Dendritic cell treated with granulocyte-macrophage colony-stimulating factor and Interleukin-4, amounts not matched to agents 40 ng/mL and 50 ng/mL, for 4 days (primary cell): ENCODE results near the gene SCN1A.
"Not testable (repeated sequence)": the region's sequence is repeated elsewhere in the genome, so short reads cannot be mapped to it uniquely, and the experiment has no call there.

Source experiments
- H3K27ac Mint-ChIP-seq: one replicate; pipeline ENCODE4 v1.8.0; 2022; ENCODE audit warnings: mild to moderate bottlenecking, mixed read lengths
- H3K27me3 Mint-ChIP-seq: one replicate; pipeline ENCODE4 v1.8.0; 2022; ENCODE audit warnings: mild to moderate bottlenecking, mixed read lengths
- H3K36me3 Mint-ChIP-seq: one replicate; pipeline ENCODE4 v1.8.0; 2022; ENCODE audit warnings: low read depth, mixed read lengths
- H3K4me1 Mint-ChIP-seq: one replicate; pipeline ENCODE4 v1.8.0; 2022; ENCODE audit warnings: low read depth, mixed read lengths
- H3K4me3 Mint-ChIP-seq: one replicate; pipeline ENCODE4 v1.8.0; 2022; ENCODE audit warnings: mild to moderate bottlenecking, moderate library complexity, mixed read lengths
- H3K9me3 Mint-ChIP-seq: one replicate; pipeline ENCODE4 v1.8.0; 2022; ENCODE audit warnings: mixed read lengths
- intact Hi-C: fragments of 100-400 bp; cut with micrococcal nuclease; formaldehyde crosslinking; loops from one replicate; pipeline ENCODE4 v1.15.0; 2022

SCN1A gene

GRCh38 chr2:166125557-166125956, 2.3 kb downstream of the SCN1A start:
- H3K27me3 Mint-ChIP-seq, result peaks cover 4% of the 10 kb centered on the region
- H3K9me3 Mint-ChIP-seq, result no peaks in the 10 kb centered on the region
- no peaks in the 10 kb centered on the region for H3K36me3 Mint-ChIP-seq
- intact Hi-C loops, result no loop called here
- H3K4me3 Mint-ChIP-seq, result no peak overlapping the region
- no peaks in the 10 kb centered on the region for H3K4me1 Mint-ChIP-seq
- H3K27ac Mint-ChIP-seq, result no peak overlapping the region

GRCh38 chr2:166118180-166118579, 9.6 kb downstream of the SCN1A start:
- intact Hi-C loops, result no loop called here

GRCh38 chr2:166117491-166117890, 10.3 kb downstream of the SCN1A start:
- no peak overlapping the region for H3K27ac Mint-ChIP-seq
- intact Hi-C loops, result no loop called here
- H3K27me3 Mint-ChIP-seq, result no peaks in the 10 kb centered on the region
- H3K36me3 Mint-ChIP-seq, result no peaks in the 10 kb centered on the region
- H3K9me3 Mint-ChIP-seq, result no peaks in the 10 kb centered on the region
- H3K4me3 Mint-ChIP-seq, result no peak overlapping the region
- no peaks in the 10 kb centered on the region for H3K4me1 Mint-ChIP-seq

More at GRCh38 chr2:166118180-166118579, 9.6 kb downstream of the SCN1A start:
- H3K36me3 Mint-ChIP-seq, result no peaks in the 10 kb centered on the region
- H3K4me3 Mint-ChIP-seq, result no peak overlapping the region
- no peak overlapping the region for H3K27ac Mint-ChIP-seq
- no peaks in the 10 kb centered on the region for H3K4me1 Mint-ChIP-seq
- H3K9me3 Mint-ChIP-seq, result no peaks in the 10 kb centered on the region
- H3K27me3 Mint-ChIP-seq, result no peaks in the 10 kb centered on the region

GRCh38 chr2:166115589-166115988, 12.2 kb downstream of the SCN1A start:
- Mint-ChIP-seq H3K4me1 (no peaks in the 10 kb centered on the region), H3K4me3 (no peak overlapping the region), H3K9me3 (no peaks in the 10 kb centered on the region), H3K27ac (no peak overlapping the region), H3K36me3 (no peaks in the 10 kb centered on the region), H3K27me3 (no peaks in the 10 kb centered on the region)
- intact Hi-C loops, result no loop called here

- Mint-ChIP-seq H3K27me3 (no peaks in the 10 kb centered on the region), H3K4me3 (no peak overlapping the region), H3K27ac (no peak overlapping the region), H3K36me3 (no peaks in the 10 kb centered on the region), H3K9me3 (no peaks in the 10 kb centered on the region), H3K4me1 (no peaks in the 10 kb centered on the region)
- intact Hi-C loops, result no loop called here
Measured at GRCh38 chr2:166112193-166112605, 15.6 kb downstream of the SCN1A start.

GRCh38 chr2:166106431-166107015, 21.3 kb downstream of the SCN1A start:
- Mint-ChIP-seq H3K36me3 (no peaks in the 10 kb centered on the region), H3K27ac (no peak overlapping the region), H3K27me3 (no peaks in the 10 kb centered on the region), H3K4me3 (no peak overlapping the region), H3K9me3 (no peaks in the 10 kb centered on the region), H3K4me1 (no peaks in the 10 kb centered on the region)
- intact Hi-C loops, result no loop called here

- Mint-ChIP-seq H3K36me3 (no peaks in the 10 kb centered on the region), H3K27me3 (no peaks in the 10 kb centered on the region), H3K4me1 (no peaks in the 10 kb centered on the region), H3K9me3 (no peaks in the 10 kb centered on the region), H3K27ac (no peak overlapping the region), H3K4me3 (no peak overlapping the region)
- intact Hi-C loops, result no loop called here
Measured at GRCh38 chr2:166104773-166105172, 23.0 kb downstream of the SCN1A start.

GRCh38 chr2:166104084-166104483, 23.7 kb downstream of the SCN1A start:
- Mint-ChIP-seq H3K4me1 (no peaks in the 10 kb centered on the region), H3K9me3 (no peaks in the 10 kb centered on the region), H3K36me3 (no peaks in the 10 kb centered on the region), H3K27me3 (no peaks in the 10 kb centered on the region), H3K4me3 (no peak overlapping the region), H3K27ac (no peak overlapping the region)
- intact Hi-C loops, result no loop called here

GRCh38 chr2:166103277-166103676, 24.5 kb downstream of the SCN1A start:
- H3K27ac Mint-ChIP-seq, H3K9me3 Mint-ChIP-seq, H3K27me3 Mint-ChIP-seq, H3K4me3 Mint-ChIP-seq, H3K4me1 Mint-ChIP-seq, H3K36me3 Mint-ChIP-seq, intact Hi-C loops: not testable (repeated sequence)

GRCh38 chr2:166094325-166094724, 33.5 kb downstream of the SCN1A start:
- Mint-ChIP-seq H3K4me3 (no peak overlapping the region), H3K27me3 (no peaks in the 10 kb centered on the region), H3K36me3 (no peaks in the 10 kb centered on the region), H3K4me1 (peaks cover 28% of the 10 kb centered on the region), H3K9me3 (no peaks in the 10 kb centered on the region), H3K27ac (no peak overlapping the region)
- intact Hi-C loops, result no loop called here

GRCh38 chr2:166092889-166093288, 34.9 kb downstream of the SCN1A start:
- Mint-ChIP-seq H3K4me3 (no peak overlapping the region), H3K9me3 (no peaks in the 10 kb centered on the region), H3K27me3 (no peaks in the 10 kb centered on the region), H3K27ac (no peak overlapping the region), H3K4me1 (peaks cover 37% of the 10 kb centered on the region), H3K36me3 (no peaks in the 10 kb centered on the region)
- intact Hi-C loops, result no loop called here

GRCh38 chr2:166091439-166091838, 36.4 kb downstream of the SCN1A start:
- H3K9me3 Mint-ChIP-seq, result no peaks in the 10 kb centered on the region
- H3K4me3 Mint-ChIP-seq, result no peak overlapping the region
- peaks cover 37% of the 10 kb centered on the region for H3K4me1 Mint-ChIP-seq
- H3K27me3 Mint-ChIP-seq, result no peaks in the 10 kb centered on the region
- intact Hi-C loops, result no loop called here
- no peaks in the 10 kb centered on the region for H3K36me3 Mint-ChIP-seq
- no peak overlapping the region for H3K27ac Mint-ChIP-seq

GRCh38 chr2:166090908-166091307, 36.9 kb downstream of the SCN1A start:
- H3K4me3 Mint-ChIP-seq, result no peak overlapping the region
- H3K27me3 Mint-ChIP-seq, result no peaks in the 10 kb centered on the region
- no peaks in the 10 kb centered on the region for H3K9me3 Mint-ChIP-seq
- H3K4me1 Mint-ChIP-seq, result peaks cover 37% of the 10 kb centered on the region
- intact Hi-C loops, result no loop called here
- H3K27ac Mint-ChIP-seq, result no peak overlapping the region
- no peaks in the 10 kb centered on the region for H3K36me3 Mint-ChIP-seq

GRCh38 chr2:166090346-166090745, 37.5 kb downstream of the SCN1A start:
- intact Hi-C loops, result no loop called here
- Mint-ChIP-seq H3K9me3 (no peaks in the 10 kb centered on the region), H3K27ac (no peak overlapping the region), H3K27me3 (peaks cover 1% of the 10 kb centered on the region), H3K36me3 (no peaks in the 10 kb centered on the region), H3K4me1 (peaks cover 37% of the 10 kb centered on the region), H3K4me3 (no peak overlapping the region)

- Mint-ChIP-seq H3K4me1 (peaks cover 37% of the 10 kb centered on the region), H3K4me3 (no peak overlapping the region), H3K27me3 (peaks cover 1% of the 10 kb centered on the region), H3K9me3 (no peaks in the 10 kb centered on the region), H3K36me3 (no peaks in the 10 kb centered on the region), H3K27ac (no peak overlapping the region)
- intact Hi-C loops, result no loop called here
Measured at GRCh38 chr2:166088634-166089033, 39.2 kb downstream of the SCN1A start.
